ENCODE data around the gene DCD.

Gene DCD

DNA sequence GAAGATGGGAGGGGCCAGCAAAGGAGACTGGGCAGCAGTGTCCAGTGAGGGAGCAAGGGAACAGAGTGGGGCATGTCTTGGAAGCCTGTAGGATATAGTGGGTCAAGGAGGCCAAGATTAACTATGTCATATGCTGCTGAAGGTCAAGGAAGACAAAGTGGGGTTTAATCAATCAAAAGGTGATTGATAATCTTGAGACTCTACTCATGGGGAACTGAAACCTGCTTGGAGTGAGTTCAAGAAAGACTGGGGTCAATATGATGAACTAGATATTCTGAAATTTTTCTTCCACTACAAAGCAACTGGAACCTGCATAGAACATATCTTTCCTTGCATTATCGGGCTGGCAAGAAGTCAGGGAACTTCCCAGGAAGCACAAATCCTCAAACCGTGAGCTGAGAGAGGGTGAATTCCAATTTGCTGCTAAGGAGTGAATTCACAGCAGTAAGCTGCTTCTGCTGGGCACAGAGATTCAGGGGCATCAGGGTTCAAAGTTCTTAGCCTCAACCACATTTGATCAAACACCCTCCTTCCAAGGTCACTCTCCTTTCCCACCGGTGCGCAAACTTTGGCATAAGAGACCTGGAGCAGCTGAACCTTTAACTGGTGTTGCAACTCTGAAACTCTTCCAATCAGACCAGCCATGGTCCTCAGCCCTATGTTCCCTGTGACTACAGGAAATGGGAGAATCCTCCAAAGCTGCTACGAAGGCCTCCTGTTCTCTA is 40.3 kb upstream of the DCD start:
- peaks cover 0 to 22% of the 10 kb centered on the region in 2 donors for H3K27me3 ChIP-seq

GRCh38 chr12:54684636-54685630 is 36.8 kb upstream of the DCD start:
- TF ChIP-seq, protein P1, sequence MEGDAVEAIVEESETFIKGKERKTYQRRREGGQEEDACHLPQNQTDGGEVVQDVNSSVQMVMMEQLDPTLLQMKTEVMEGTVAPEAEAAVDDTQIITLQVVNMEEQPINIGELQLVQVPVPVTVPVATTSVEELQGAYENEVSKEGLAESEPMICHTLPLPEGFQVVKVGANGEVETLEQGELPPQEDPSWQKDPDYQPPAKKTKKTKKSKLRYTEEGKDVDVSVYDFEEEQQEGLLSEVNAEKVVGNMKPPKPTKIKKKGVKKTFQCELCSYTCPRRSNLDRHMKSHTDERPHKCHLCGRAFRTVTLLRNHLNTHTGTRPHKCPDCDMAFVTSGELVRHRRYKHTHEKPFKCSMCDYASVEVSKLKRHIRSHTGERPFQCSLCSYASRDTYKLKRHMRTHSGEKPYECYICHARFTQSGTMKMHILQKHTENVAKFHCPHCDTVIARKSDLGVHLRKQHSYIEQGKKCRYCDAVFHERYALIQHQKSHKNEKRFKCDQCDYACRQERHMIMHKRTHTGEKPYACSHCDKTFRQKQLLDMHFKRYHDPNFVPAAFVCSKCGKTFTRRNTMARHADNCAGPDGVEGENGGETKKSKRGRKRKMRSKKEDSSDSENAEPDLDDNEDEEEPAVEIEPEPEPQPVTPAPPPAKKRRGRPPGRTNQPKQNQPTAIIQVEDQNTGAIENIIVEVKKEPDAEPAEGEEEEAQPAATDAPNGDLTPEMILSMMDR (IDR thresholded peaks at IDR 0.05) = no peak
- peaks cover 0 to 10% (median 0%) of the 10 kb centered on the region in 4 donors for H3K4me1 ChIP-seq
- H3K27ac ChIP-seq = no peak overlapping the region

More for the DNA sequence above, 40.3 kb upstream of the DCD start:
- DNase-seq = no peak
- H3K27ac ChIP-seq = no peak overlapping the region
- no peaks in the 10 kb centered on the region for H3K36me3 ChIP-seq
- peaks cover 0 to 10% (median 0%) of the 10 kb centered on the region in 4 donors for H3K4me1 ChIP-seq
- H3K9me3 ChIP-seq = no peaks in the 10 kb centered on the region
- intact Hi-C loops (cut with DNase I; ENCODE audit: low total_unique reads) = no loop called here
- H3K4me3 ChIP-seq = no peak overlapping the region
- TF ChIP-seq, protein P1 (IDR thresholded peaks at IDR 0.05) = no peak

GRCh38 chr12:54683398-54683797 is 35.2 kb upstream of the DCD start:
- TF ChIP-seq, protein P1 (IDR thresholded peaks at IDR 0.05) = no peak
- Histone ChIP-seq H3K27ac (no peak overlapping the region), H3K36me3 (no peaks in the 10 kb centered on the region), H3K27me3 (peaks cover 0 to 31% of the 10 kb centered on the region in 2 donors), H3K4me3 (no peak overlapping the region), H3K4me1 (peaks cover 0 to 10% (median 0%) of the 10 kb centered on the region in 4 donors), H3K9me3 (no peaks in the 10 kb centered on the region)
- no peak for DNase-seq
- intact Hi-C loops (cut with DNase I; ENCODE audit: low total_unique reads) = no loop called here

More at GRCh38 chr12:54684636-54685630, 36.8 kb upstream of the DCD start:
- Histone ChIP-seq H3K36me3 (no peaks in the 10 kb centered on the region), H3K9me3 (no peaks in the 10 kb centered on the region), H3K27me3 (peaks cover 0 to 34% of the 10 kb centered on the region in 2 donors), H3K4me3 (no peak overlapping the region)
- intact Hi-C loops (cut with DNase I; ENCODE audit: low total_unique reads) = no loop called here
- no peak for DNase-seq

GRCh38 chr12:54682674-54683073 is 34.5 kb upstream of the DCD start:
- Histone ChIP-seq H3K27ac (no peak overlapping the region), H3K4me1 (peaks cover 0 to 10% (median 0%) of the 10 kb centered on the region in 4 donors), H3K4me3 (no peak overlapping the region), H3K36me3 (no peaks in the 10 kb centered on the region), H3K27me3 (peaks cover 0 to 26% of the 10 kb centered on the region in 2 donors), H3K9me3 (no peaks in the 10 kb centered on the region)
- TF ChIP-seq, protein P1 (IDR thresholded peaks at IDR 0.05) = no peak
- intact Hi-C loops (cut with DNase I; ENCODE audit: low total_unique reads) = no loop called here
- DNase-seq = no peak

GRCh38 chr12:54680374-54680773 is 32.2 kb upstream of the DCD start:
- Histone ChIP-seq H3K9me3 (no peaks in the 10 kb centered on the region), H3K27me3 (peaks cover 0 to 22% of the 10 kb centered on the region in 2 donors), H3K36me3 (no peaks in the 10 kb centered on the region), H3K27ac (no peak overlapping the region), H3K4me1 (peaks cover 0 to 10% (median 0%) of the 10 kb centered on the region in 4 donors), H3K4me3 (no peak overlapping the region)
- intact Hi-C loops (cut with DNase I; ENCODE audit: low total_unique reads) = no loop called here
- TF ChIP-seq, protein P1 (IDR thresholded peaks at IDR 0.05) = no peak
- DNase-seq = no peak

Data from tibial artery (tissue), 4 donors.